NCI-H1105 (cell line): ENCODE measurements around the gene TANC1.
"Not testable (repeated sequence)": the region's sequence is repeated elsewhere in the genome, so short reads cannot be mapped to it uniquely, and the experiment has no call there.

Experiments used
- DNase-seq: peaks from one replicate; lab custom pipeline; 2025; lab: John Stamatoyannopoulos, UW

TANC1 gene

DNA sequence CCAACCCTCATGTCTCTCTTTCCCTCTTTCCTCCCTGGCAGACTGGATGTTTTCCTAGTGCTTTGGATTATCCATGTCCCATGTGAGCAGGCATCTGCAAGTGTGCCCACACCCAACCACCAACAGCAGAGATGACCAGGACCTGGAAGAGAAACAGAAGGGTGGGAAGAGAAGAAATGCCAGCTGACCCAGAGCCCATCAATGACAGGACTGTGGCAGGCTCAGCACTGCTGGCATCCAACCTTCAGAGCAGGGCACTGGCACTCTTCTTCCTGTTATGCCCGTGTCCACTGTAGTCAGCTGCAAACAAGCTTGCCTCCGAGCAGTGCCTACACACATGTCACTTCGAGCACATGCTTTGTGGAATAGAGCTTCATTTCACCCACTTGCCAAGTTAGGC lies 121.1 kb downstream of the TANC1 start:
- no peak for DNase-seq

DNA sequence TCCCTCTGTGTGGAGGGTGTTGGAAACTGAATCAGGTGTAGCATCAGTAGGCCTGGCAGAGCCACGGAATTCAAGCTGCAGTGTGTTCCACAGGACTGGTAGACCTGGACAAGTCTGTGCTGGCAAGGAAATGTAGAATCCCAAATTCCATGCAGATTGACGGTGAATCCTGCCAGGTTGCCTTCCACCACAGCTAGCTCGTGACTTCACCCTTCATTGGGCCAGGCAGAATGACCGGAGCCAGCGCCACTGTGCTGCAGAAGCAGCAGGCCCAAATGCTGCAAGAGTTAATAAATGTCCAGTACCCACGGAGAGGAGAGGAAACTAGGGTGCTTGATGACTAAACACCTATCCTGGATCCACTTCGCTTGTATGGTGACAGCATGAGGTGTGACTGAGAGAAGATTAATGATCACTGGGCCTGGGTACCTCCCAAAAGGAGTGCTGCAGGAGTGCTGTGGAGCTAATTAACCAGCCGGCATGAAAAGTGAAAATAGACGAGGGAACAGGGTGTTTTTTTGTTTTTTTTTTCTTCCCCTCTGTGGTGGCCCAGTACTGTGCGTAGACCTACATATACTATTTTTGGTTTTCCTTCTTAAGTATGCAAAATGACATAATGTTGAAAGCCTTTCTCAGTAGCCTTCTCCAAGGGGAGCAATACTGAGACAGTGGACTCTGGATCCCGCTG lies 122.2 kb downstream of the TANC1 start:
- no peak for DNase-seq

DNA sequence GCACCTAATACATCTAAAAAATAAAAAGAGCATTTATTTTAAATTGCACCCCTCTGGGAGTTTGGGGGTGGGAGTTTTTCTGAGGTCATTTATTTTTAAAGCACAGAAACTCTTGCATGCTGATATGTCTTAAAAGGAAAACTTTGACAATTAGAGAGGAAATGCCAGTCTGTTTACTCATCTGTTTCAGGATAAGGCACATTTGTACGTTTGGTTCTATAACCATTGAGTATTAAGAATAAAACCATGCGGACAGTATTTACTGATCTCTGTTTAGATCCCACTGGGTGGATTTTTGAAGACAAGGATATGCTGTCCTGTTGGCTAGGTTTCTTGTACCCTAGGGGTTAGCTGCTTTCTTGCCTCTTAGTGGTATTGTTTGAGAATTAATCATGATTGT lies 122.9 kb downstream of the TANC1 start:
- DNase-seq = no peak

DNA sequence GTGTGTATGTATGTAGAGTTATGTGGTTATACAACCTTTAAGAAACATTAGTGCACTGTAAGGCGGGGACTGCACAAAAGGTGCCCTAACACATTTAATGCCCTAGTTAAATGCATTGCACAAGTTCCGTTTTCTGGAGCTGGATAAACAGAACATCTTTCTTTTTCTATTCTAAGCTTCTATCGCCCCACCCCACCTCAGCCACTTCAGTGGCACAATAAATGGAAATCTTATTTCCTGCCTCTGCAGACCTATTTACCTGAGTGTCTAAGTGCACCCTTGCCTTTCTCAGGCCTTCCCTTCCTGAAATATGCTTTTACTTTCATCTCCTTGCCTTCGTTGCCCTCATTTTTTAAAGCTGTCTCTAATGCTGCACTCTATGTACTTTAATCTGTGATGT lies 123.5 kb downstream of the TANC1 start:
- DNase-seq = no peak

DNA sequence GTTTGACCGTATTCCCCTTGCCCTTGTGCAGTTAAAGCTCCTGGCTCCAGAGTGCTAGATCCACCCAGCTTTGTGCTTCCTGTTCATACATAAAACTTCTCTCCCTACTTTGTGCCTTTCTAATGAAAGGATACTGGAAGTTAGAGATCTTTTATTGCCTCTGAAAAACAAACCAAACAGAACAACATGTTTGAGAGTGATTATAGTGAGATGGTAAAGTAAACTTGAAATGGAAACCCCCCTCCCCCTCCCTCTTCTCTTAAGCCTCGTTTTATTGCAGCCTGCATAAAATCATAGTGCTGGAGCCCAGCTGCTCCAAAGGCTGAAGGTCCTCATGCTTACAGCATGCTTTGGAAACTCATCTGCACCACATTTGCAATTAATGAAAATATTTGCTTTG lies 125.1 kb downstream of the TANC1 start:
- no peak for DNase-seq

DNA sequence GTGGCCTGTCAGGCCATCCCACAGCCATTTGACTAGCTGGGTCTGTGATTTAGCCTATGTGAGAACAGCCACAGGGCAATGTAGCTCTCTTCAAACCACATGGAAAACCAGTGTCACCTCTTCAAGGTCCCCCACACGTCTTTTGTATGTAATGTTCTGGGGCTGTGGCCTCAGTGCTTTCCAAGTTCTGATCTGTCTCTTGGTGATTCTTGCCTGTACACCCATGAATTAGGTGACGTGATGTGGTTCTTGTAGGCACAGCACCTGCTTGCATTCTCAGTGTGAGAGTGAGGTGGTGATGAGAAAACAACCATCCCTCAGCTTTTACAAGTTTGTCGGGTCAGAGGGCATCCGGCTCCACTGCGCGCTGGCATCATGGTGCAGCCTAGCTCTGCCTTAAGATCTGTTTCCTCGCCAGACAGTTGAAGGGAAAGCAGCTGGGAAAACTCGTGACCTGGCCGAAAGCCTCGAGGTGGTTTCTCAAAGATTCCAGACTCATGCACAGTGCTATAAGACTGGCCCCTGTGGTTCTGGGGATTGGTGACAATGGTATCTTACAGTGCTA lies 125.8 kb downstream of the TANC1 start:
- no peak for DNase-seq

DNA sequence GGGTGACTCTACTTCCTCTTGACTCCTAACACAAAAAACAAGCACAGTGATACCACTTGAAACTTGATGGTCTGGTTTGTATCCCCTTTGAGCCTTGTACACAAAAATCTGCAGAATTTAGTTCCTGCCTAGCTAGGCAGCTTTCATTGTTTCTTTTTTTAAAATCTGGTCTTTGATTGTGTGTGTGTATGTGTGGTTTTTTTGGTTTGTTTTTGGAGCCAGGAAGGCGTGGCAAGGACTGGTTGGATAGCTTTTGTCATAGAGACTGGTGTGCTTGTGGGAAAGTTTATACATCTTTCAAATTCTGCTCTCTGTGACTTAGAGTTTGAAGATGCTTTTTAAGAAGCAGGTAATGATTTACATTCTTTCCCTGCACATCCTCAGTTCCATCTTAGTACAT lies 127.4 kb downstream of the TANC1 start:
- no peak for DNase-seq

DNA sequence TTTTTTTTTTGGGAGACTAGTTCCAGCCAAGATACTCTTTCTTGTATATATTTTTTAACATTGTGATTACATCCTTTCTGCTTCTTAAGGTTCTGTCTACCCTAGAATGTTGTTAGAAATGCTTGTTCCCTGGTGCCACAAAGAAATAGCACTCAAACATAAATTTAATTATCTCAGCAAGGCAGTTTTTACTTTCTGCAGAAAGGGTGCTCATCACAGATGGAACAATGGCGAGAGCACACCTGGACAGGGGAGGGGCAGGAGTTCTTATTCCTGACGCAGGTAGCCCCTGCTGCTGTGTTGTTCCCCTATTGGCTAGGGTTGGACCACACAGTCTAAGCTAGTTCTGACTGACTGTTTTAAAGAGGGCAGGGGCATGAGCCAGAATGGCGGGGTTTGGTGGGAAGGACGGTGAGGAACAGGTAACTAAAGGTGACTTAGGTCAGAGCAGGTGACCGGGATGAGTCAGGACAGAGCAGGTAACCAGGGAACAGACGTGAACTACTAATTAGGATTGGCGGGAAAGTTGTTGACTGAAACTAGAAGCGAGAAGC lies 127.9 kb downstream of the TANC1 start:
- not testable (repeated sequence) for DNase-seq

DNA sequence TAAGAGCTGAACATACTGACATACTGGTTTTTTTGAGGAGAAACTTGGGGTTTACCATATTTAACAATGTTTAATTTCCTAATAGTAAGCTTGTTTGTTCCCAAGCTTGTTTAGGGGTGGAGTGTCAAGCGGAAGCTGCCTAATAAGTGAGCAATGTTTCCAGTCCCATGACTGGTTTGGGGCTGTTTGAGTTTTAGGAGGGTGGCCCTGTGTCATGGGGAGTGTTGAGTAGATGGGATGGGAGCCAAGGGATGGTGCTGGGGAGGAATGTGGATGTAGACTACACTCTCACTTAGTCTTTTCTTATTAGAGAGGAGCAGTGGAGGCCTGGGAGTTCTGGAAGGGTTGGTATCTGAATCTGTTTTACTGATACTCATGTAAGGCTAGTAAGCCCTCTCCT lies 128.5 kb downstream of the TANC1 start:
- no peak for DNase-seq

DNA sequence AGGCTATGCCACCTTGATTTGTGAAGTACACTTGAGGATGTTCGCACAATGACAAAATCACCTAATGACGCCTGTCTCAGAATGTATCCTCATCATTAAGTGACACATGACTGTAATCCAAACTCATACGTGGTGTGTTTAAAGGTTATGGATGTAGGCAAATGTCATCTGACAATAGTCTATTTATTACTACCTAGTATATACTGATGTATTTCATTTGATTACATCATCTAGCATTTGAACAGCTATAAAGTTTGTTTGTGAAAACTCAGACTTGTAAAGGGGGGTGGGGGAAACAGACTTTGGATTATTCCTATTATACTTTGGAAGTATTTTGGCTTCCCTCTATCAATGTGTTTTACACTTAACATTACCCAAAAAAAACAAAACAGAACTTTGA lies 129.9 kb downstream of the TANC1 start:
- no peak for DNase-seq

DNA sequence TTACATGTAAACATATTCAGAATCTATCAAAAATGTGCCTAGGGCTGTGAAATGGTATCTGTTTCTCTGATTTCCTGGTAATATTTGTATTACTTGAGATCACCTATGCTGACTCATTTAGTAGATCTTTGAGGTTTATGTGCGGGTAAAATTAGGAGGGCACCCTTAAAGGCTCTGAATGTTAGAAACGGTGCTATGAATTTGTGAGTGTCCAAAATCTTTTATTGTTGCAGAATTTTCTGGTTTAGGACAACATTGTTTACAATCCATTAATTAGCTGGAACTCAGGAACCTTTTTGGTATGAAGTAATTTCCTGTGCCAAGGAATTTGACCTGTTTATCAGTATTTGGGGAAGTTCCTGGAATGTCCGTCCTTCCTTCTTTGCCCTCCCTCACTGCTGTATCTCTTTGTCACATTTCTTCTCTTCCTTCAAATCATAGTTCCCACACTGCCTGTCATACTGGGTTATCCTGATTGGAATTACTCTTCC lies 130.5 kb downstream of the TANC1 start:
- no peak for DNase-seq

DNA sequence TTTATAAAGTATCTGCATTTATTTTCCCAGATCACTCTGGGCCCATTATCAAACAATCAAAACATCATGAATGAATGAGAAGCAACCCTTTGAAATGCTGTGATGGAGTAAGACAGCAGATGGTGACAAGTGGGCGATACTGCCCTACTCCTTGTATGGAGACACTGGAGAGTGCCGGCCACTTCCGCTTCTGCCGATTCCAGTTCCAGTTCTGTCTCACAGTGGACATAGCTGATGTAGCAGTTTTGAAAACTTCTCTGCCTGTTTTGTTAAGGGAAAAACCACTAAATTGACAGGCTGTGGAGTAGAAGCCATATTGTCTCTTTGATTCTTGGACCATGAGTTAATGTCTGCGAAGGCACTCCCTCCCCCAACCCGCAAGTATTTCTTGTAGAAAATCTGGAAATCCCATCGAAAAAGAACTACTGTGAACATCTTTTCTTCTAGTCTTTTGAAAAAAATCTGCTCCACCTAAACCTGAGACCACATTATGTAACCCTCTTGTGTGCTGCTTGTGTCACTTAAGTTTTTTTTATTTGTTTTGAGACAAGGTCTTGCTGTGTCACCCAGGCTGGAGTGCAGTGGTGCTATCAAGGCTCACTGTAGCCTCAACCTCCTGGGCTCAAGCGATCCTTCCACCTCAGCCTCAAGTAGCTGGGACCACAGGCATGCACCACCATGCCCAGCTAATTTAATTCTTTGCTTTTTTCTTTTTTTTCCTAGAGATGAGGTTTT lies 133.5 kb downstream of the TANC1 start:
- DNase-seq = no peak

DNA sequence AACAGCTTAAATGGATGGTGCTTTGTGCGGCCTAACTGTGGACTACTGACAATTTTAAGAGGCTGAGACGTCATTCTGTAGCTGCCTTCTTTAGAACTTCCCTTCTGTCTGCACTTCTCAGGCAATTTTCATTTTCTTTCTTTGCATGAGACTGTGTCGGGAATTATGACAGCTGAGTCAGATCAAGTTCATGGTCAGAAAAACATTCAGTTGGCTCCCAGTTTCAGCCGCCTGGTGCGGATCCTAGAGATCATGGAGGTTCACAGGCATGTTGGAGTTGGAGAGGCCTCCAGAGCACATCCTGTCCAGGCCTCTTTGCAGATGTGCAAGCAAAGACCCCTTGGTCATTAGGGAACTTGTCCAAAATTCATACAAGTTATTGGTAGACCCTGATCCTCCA lies 135.0 kb downstream of the TANC1 start:
- no peak for DNase-seq

DNA sequence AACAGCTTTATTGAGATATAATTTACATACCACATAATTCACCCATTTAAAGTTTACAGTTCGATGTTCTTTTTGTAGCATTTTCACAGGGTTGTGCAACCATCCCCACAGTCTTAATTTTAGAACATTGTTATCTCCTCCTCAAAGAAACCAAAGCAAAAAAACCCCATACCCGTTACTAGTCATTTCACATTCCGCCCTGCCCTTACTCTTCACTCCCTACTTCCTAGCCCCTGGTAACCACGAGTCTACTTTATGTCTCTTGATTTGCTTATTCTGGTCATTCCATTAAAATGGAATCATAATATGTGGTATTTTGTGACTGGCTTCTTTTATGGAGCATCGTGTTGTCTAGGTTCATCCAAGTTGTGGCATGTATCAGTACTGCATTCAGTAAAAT lies 137.7 kb downstream of the TANC1 start:
- DNase-seq = no peak

DNA sequence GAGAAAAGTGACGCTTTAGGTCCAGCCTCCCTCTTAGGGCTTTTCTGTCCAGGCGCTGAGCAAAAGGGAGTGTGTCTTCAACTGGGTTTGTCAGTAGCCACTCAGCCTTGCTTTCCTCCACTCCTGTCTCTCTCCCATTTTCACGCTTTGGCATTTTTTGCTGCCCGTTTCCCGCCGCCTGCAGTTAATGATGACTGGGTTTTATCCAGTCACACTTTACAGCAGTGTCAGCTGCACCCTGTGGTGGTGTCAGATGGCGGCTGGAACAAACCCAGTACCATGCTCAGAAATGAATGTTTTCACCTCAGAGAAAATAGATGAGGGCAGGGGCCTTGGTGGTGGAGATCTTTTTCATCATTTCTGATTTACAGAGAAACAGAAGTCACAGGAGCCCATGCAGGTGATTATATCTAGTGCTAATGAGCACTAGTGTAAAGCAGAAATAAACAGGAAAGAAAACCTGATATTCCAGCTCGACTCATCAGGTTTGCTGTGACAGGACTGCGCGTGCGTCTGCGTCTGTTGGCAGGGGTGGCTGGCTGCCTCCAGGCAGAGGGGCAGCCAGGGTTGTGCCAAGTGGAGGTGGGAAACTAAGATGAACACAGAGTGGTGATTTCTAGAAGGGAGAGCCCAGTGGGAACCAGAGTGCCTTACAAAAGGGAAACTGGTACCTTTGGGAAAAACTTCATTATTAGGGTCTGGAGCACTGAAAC lies 139.9 kb downstream of the TANC1 start:
- DNase-seq = no peak

DNA sequence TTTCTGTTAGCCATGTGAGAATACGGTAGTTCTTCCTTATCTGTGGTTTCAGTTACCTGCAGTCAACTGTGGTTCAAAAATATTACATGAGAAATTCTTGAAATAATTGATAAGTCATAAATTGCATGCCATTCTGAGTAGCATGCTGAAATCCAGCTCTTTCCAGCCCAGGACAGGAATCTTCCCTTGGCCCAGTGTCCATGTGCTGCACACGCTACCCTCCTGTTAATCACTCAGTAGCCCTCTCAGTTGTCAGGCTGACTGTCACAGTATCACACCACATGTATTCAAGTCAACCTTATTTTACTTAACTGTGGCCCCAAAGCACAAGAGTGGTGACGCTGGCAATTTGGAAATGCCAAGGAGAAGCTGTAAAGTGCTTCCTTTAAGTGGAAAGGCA lies 141.1 kb downstream of the TANC1 start:
- DNase-seq = no peak

DNA sequence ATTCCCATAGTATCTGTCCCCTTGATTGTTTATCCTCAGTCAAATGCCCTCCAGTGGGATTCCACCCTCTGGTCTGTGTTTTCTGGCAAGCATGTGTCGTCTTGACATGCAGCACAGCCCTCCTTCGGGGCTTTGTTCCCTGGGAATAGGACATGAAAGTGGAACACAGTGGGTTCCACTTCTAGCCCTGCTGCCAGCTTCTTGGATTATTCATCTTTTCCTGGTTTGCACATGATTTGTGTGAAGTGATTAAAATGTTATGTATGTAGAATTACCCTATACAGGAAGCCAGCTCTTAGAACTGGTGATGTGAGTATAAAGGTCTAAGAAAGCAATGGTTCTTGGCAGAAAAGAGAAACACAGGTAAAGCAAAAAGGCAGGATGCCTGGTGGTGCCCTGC lies 142.3 kb downstream of the TANC1 start:
- DNase-seq = no peak

DNA sequence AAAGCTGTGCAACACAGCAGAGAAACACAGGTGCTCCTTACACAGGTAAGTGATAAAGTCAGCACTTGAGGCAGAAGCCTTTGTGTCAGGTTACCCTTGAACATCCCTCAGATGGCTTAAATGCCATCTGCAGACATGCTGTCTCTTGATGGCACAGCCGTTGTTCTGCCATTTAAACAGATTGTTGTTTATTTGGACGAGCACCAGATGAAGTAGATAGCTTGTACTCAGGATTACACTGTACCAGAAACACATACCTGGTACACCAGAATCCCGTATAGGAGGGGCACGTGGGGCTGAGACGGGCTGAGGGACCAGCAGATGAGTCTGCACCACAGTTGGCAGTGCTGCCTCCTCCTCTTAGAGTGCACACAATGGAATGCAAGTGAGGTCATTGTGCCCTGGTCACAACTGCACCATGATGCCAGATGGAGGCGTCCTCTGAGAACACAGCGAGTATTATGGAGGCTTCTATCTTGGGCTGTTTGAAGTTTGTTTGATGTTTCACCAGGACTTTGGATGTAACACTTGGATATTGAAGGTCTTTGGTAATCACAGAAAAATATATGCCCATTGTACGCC lies 143.0 kb downstream of the TANC1 start:
- DNase-seq = no peak

DNA sequence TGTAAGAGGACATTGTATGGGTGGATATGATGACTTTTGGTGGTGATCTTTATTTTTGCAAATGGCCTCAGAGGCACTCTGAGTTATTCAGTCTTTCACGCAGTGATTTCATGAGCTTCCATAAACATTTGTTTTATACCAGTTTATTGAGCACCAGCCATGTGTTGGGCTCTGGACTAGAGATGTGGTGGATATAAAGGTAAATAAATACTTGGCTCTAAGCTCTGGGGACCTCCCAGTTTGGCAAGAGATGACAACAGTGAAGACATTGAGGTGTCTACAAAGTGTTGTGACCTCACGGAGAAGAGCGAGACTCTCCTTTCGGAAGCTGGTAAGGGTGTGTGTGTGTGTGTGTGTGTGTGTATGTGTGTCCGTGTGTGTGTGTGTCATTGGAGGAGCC lies 146.4 kb downstream of the TANC1 start:
- no peak for DNase-seq

DNA sequence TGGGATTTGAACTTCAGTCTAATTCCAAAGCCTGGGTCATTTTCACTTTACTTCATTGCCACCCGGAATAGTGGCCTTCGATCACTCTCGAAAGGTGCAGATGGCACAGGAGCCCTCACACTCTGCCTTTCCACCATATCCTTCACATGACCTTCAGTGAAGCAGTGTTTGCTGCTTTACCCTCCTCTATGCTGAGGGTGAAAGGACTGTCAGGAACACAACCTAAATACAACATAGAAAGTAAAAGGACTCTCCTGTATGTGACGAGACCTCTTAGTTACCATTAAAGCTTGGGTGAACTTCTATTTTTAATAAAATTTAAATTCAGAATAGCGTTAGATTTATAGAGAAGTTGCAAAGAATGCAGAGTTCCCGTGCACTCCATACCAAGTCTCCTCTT lies 148.5 kb downstream of the TANC1 start:
- DNase-seq = no peak

DNA sequence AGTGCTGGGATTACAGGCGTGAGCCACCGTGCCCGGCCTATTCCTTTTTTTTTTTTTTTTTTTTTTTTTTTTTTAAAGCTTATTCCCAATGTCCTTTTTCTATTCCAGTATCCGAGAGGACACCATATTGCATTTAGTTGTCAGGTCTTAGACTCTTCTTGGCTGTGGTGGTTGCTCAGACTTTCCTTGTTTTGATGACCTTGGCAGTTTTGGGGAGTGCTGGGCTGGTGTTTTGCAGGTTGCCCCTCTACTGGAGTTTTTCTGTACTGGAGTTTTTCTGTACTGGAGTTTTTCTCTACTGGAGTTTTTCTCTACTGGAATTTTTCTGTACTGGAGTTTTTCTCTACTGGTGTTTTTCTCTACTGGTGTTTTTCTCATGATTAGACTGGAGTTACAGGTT lies 149.2 kb downstream of the TANC1 start:
- no peak for DNase-seq
